Trophoblast cell (in vitro differentiated cells and primary cell): ENCODE measurements around the gene CYP26B1.
A peak's percentile ranks its signal among the peaks of the same experiment; 100 is the strongest.

Source experiments
- DNase-seq, 2 donors: peaks; one replicate each; pipeline ENCODE4 v3.0.0-alpha.2; 2016
- H2AFZ ChIP-seq: 2 replicates; pipeline ENCODE4 v1.6.1; 2013; ENCODE audit warnings: low read length, moderate library complexity, mild to moderate bottlenecking; ENCODE audit not compliant: insufficient read depth, poor library complexity
- H2AK5ac ChIP-seq: 2 replicates; pipeline ENCODE4 v1.6.1; 2013; ENCODE audit warnings: mild to moderate bottlenecking, low read length
- H2BK120ac ChIP-seq: 2 replicates; pipeline ENCODE4 v1.6.1; 2013; ENCODE audit warnings: low read length, mild to moderate bottlenecking, moderate library complexity; ENCODE audit not compliant: insufficient read depth, poor library complexity
- H2BK12ac ChIP-seq: 2 replicates; pipeline ENCODE4 v1.6.1; 2013; ENCODE audit warnings: mild to moderate bottlenecking, low read length, moderate library complexity
- H2BK5ac ChIP-seq: 2 replicates; pipeline ENCODE4 v1.6.1; 2013; ENCODE audit warnings: low read length, low read depth, moderate library complexity, mild to moderate bottlenecking; ENCODE audit not compliant: poor library complexity
- H3K14ac ChIP-seq: 2 replicates; pipeline ENCODE4 v1.6.1; 2013; ENCODE audit warnings: mild to moderate bottlenecking, low read length
- H3K18ac ChIP-seq: 2 replicates; pipeline ENCODE4 v1.6.1; 2013; ENCODE audit warnings: mild to moderate bottlenecking, low read length
- H3K23ac ChIP-seq: 2 replicates; pipeline ENCODE4 v1.6.1; 2013; ENCODE audit warnings: low read length
- H3K27ac ChIP-seq: 2 replicates; pipeline ENCODE4 v1.5.1; 2013; ENCODE audit warnings: low read depth, mild to moderate bottlenecking, inconsistent platforms, low read length, moderate library complexity
- H3K27me3 ChIP-seq: 2 replicates; pipeline ENCODE4 v1.6.1; 2013; ENCODE audit warnings: inconsistent platforms, mild to moderate bottlenecking, low read length, moderate library complexity; ENCODE audit not compliant: insufficient read depth
- H3K36me3 ChIP-seq, 2 experiments: 1 replicate in 1 of 2; 2 replicates in 1 of 2; pipeline ENCODE4 v1.6.1; 2013; ENCODE audit warnings: low read length in 2 of 2, mild to moderate bottlenecking in 2 of 2, moderate library complexity in 1 of 2; ENCODE audit not compliant: insufficient read depth in 2 of 2, control insufficient read depth in 1 of 2
- H3K4ac ChIP-seq: 2 replicates; pipeline ENCODE4 v1.6.1; 2013; ENCODE audit warnings: low read depth, mild to moderate bottlenecking, low read length, moderate library complexity
- H3K4me1 ChIP-seq, 2 experiments: 1 replicate in 1 of 2; 2 replicates in 1 of 2; pipeline ENCODE4 v1.6.1; 2013; ENCODE audit warnings: low read length in 2 of 2, mild to moderate bottlenecking in 2 of 2, moderate library complexity in 1 of 2; ENCODE audit not compliant: insufficient read depth in 2 of 2, control insufficient read depth in 1 of 2
- H3K4me2 ChIP-seq: 2 replicates; pipeline ENCODE4 v1.6.1; 2013; ENCODE audit warnings: inconsistent platforms, mild to moderate bottlenecking, low read length, moderate library complexity
- H3K4me3 ChIP-seq: 2 replicates; pipeline ENCODE4 v1.5.1; 2013; ENCODE audit warnings: mild to moderate bottlenecking, low read depth, low read length, inconsistent platforms
- H3K79me1 ChIP-seq: one replicate; pipeline ENCODE4 v1.6.1; 2013; ENCODE audit warnings: low read length
- H3K79me2 ChIP-seq: 2 replicates; pipeline ENCODE4 v1.6.1; 2013; ENCODE audit warnings: low read length, mild to moderate bottlenecking; ENCODE audit not compliant: control insufficient read depth, insufficient read depth, poor library complexity
- H3K9ac ChIP-seq: 2 replicates; pipeline ENCODE4 v1.6.1; 2013; ENCODE audit warnings: mild to moderate bottlenecking, low read length
- H3K9me3 ChIP-seq: 2 replicates; pipeline ENCODE4 v1.6.1; 2013; ENCODE audit warnings: low read depth, mild to moderate bottlenecking, control low read depth, inconsistent platforms, low read length; ENCODE audit not compliant: insufficient read depth
- H4K12ac ChIP-seq: 2 replicates; pipeline ENCODE4 v1.6.1; 2013; ENCODE audit warnings: low read depth, mild to moderate bottlenecking, low read length, moderate library complexity
- H4K8ac ChIP-seq: 2 replicates; pipeline ENCODE4 v1.6.1; 2013; ENCODE audit warnings: low read depth, mild to moderate bottlenecking, low read length, moderate library complexity
- H4K91ac ChIP-seq: one replicate; pipeline ENCODE4 v1.6.1; 2013; ENCODE audit warnings: low read depth, mild to moderate bottlenecking, low read length, moderate library complexity
- WGBS: extraction: QIAGEN DNeasy Blood & Tissue Kit; methylation state at CpG from one replicate; pipeline ENCODE4 v1.1.7; 2013; ENCODE audit warnings: missing lambda C conversion rate; ENCODE audit not compliant: insufficient read length, insufficient coverage; ENCODE audit errors: extremely low coverage; 5-methylcytosine and 5-hydroxymethylcytosine counted together

Gene CYP26B1

GRCh38 chr2:72138011-72138881, 9.4 kb downstream of the CYP26B1 start:
- H3K18ac ChIP-seq, result no peak overlapping the region
- no CpG with 5 or more reads among the region's 24 CpGs for whole genome bisulfite sequencing

DNA sequence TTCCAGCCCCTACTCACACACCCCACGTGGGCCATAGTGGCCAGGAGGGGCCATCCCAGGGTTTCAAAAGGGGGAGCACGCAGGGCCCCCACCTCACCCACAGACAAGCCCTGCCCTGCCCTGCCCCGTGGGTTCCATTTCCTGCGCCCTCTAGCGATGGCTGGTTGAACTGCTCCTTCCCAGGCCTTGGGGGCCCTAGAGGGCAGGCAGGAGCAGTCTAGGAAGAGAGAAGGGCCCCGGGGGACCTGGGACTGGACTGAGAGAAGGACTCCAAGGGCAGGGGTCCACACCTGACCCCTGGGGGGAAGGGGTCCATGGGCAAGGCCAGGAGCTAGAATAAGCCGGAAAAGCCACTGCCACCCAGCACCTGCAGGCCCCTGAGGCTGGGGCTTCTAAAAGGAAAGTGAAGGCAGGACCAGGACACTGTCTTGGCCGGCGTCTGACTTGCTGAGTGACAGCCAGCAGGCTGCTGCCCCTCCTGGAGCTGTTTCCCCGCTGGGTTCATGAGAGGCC, 10.1 kb downstream of the CYP26B1 start:
- Histone ChIP-seq H3K9ac (no peak overlapping the region), H2AK5ac (no peak overlapping the region), H4K12ac (no peak overlapping the region), H2AFZ (no peak overlapping the region), H4K8ac (no peak overlapping the region), H3K18ac (no peak overlapping the region), H4K91ac (no peak overlapping the region), H3K4me1 (peaks cover 15 to 16% of the 10 kb centered on the region in 2 experiments), H3K9me3 (peaks cover 6% of the 10 kb centered on the region), H3K4me3 (no peak overlapping the region), H3K27me3 (peaks cover under 1% of the 10 kb centered on the region), H2BK5ac (no peak overlapping the region), H2BK120ac (no peak overlapping the region), H2BK12ac (no peak overlapping the region), H3K36me3 (peaks cover 6% of the 10 kb centered on the region in 2 experiments), H3K79me1 (no peaks in the 10 kb centered on the region), H3K23ac (no peak overlapping the region), H3K14ac (no peak overlapping the region), H3K4ac (no peak overlapping the region), H3K27ac (no peak overlapping the region), H3K79me2 (no peaks in the 10 kb centered on the region), H3K4me2 (peak overlapping the region; percentile 11)
- no CpG with 5 or more reads among the region's 10 CpGs for WGBS
- peak in 1 of 2 donors; percentile 78 for DNase-seq

More at GRCh38 chr2:72138011-72138881, 9.4 kb downstream of the CYP26B1 start:
- Histone ChIP-seq H2BK12ac (no peak overlapping the region), H3K4ac (no peak overlapping the region), H4K8ac (no peak overlapping the region), H3K79me2 (no peaks in the 10 kb centered on the region), H3K36me3 (peaks cover 3 to 6% of the 10 kb centered on the region in 2 experiments), H3K4me2 (peak overlapping the region; percentile 11), H3K79me1 (no peaks in the 10 kb centered on the region), H2AFZ (no peak overlapping the region), H2BK5ac (no peak overlapping the region), H3K14ac (no peak overlapping the region), H3K4me3 (no peak overlapping the region), H4K91ac (no peak overlapping the region), H3K9me3 (peaks cover 6% of the 10 kb centered on the region), H3K9ac (no peak overlapping the region), H3K27ac (no peak overlapping the region), H3K27me3 (peaks cover 7% of the 10 kb centered on the region), H3K23ac (no peak overlapping the region), H4K12ac (no peak overlapping the region), H2AK5ac (no peak overlapping the region), H3K4me1 (peaks cover 16 to 22% of the 10 kb centered on the region in 2 experiments), H2BK120ac (no peak overlapping the region)
- peak in 1 of 2 donors; percentile 45 for DNase-seq

DNA sequence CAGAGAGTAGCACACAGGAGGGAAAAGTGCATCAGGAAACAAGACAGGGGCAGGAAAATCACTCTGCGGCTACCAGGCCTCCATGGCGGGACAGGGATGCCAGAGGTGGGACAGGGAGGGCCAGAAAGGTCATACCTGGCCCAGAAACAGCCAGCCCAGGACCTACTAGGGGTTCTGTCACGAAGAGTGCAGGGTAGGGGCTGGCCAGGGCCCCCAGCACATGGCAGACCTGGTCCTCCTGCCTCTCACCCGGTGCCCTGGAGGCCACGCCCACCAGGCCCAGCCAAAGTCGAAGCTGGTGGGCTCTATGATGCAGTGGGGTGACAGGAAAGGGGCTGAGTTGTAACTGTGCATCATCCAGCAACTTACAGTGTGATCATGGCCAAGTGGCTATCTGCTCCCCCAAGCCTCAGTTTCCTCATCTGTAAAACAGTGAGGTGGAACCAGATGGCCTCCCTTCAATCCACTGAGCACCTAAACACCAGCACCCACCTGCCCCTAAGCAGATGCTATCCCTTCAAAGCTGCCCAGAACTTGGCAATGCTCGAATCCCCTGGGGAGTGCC, 10.6 kb downstream of the CYP26B1 start:
- Histone ChIP-seq H3K23ac (no peak overlapping the region), H3K27me3 (no peaks in the 10 kb centered on the region), H3K9me3 (peaks cover 6% of the 10 kb centered on the region), H4K12ac (no peak overlapping the region), H2BK12ac (no peak overlapping the region), H3K4me2 (no peak overlapping the region), H3K18ac (no peak overlapping the region), H3K4ac (no peak overlapping the region), H4K8ac (no peak overlapping the region), H3K4me1 (peaks cover 15 to 16% of the 10 kb centered on the region in 2 experiments), H2BK5ac (no peak overlapping the region), H3K4me3 (no peak overlapping the region), H3K79me1 (no peaks in the 10 kb centered on the region), H2AFZ (no peak overlapping the region), H2AK5ac (no peak overlapping the region), H3K79me2 (no peaks in the 10 kb centered on the region), H3K9ac (no peak overlapping the region), H3K27ac (no peak overlapping the region), H4K91ac (no peak overlapping the region), H3K14ac (no peak overlapping the region), H2BK120ac (no peak overlapping the region), H3K36me3 (peaks cover 6% of the 10 kb centered on the region in 2 experiments)
- no CpG with 5 or more reads among the region's 7 CpGs for WGBS
- no peak for DNase-seq

DNA sequence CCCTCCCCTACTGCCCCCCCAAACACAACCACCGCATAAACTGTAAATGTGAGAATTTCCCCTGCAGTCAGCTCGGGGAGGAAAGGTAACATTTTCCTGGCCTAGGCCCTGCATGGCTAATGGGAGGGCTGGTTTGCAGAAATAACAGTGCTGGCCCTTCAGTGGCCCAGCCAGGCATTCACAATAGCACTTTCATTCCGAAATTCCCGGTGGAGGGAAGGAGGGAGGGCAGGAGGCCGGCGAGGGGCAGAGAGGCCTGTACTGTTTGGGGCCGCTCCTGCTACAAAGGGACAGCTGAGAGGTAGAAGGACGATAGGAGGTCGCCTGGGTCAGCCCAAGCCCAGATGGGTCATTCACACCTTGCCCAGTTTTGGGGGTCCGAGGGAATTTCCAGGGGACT, 11.3 kb downstream of the CYP26B1 start:
- Histone ChIP-seq H2AFZ (no peak overlapping the region), H3K23ac (no peak overlapping the region), H3K79me1 (no peaks in the 10 kb centered on the region), H2BK5ac (no peak overlapping the region), H4K91ac (no peak overlapping the region), H3K79me2 (no peaks in the 10 kb centered on the region), H3K18ac (no peak overlapping the region), H4K8ac (no peak overlapping the region), H3K9me3 (peaks cover 6% of the 10 kb centered on the region), H3K4ac (no peak overlapping the region), H3K27me3 (no peaks in the 10 kb centered on the region), H4K12ac (no peak overlapping the region), H2BK12ac (no peak overlapping the region), H3K4me1 (peaks cover 15 to 16% of the 10 kb centered on the region in 2 experiments), H3K36me3 (peaks cover 6% of the 10 kb centered on the region in 2 experiments), H3K4me3 (no peak overlapping the region), H3K4me2 (no peak overlapping the region), H3K27ac (no peak overlapping the region), H3K14ac (no peak overlapping the region), H2AK5ac (no peak overlapping the region), H2BK120ac (no peak overlapping the region), H3K9ac (no peak overlapping the region)
- whole genome bisulfite sequencing, result no CpG with 5 or more reads among the region's 10 CpGs
- DNase-seq, result no peak
